HG03520 (cell line): Measurements from ENCODE around the gene WASHC1.
"Not testable (repeated sequence)": the region's sequence is repeated elsewhere in the genome, so short reads cannot be mapped to it uniquely, and the experiment has no call there.

ENCODE experiments used
- ATAC-seq: cut with Tn5 transposase; IDR thresholded peaks from one replicate; pipeline ENCODE4 v1.9.1; 2021; ENCODE audit warnings: mild to moderate bottlenecking, moderate library complexity; ENCODE audit not compliant: unreplicated experiment

Gene WASHC1

DNA sequence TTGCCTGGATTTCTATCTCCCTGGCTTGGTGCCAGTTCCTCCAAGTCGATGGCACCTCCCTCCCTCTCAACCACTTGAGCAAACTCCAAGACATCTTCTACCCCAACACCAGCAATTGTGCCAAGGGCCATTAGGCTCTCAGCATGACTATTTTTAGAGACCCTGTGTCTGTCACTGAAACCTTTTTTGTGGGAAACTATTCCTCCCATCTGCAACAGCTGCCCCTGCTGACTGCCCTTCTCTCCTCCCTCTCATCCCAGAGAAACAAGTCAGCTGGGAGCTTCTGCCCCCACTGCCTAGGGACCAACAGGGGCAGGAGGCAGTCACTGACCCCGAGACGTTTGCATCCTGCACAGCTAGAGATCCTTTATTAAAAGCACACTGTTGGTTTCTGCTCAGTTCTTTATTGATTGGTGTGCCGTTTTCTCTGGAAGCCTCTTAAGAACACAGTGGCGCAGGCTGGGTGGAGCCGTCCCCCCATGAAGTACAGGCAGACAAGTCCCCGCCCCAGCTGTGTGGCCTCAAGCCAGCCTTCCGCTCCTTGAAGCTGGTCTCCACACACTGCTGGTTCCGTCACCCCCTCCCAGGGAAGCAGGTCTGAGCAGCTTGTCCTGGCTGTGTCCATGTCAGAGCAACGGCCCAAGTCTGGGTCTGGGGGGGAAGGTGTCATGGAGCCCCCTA lies 15.0 kb downstream of the WASHC1 start:
- ATAC-seq: not testable (repeated sequence)

DNA sequence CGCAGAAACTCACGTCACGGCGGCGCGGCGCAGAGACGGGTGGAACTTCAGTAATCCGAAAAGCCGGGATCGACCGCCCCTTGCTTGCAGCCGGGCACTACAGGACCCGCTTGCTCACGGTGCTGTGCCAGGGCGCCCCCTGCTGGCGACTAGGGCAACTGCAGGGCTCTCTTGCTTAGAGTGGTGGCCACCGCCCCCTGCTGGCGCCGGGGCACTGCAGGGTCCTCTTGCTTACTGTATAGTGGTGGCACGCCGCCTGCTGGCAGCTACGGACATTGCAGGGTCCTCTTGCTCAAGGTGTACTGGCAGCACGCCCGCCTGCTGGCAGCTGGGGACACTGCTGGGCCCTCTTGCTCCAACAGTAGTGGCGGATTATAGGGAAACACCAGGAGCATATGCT lies 18.1 kb downstream of the WASHC1 start:
- ATAC-seq: not testable (repeated sequence)

DNA sequence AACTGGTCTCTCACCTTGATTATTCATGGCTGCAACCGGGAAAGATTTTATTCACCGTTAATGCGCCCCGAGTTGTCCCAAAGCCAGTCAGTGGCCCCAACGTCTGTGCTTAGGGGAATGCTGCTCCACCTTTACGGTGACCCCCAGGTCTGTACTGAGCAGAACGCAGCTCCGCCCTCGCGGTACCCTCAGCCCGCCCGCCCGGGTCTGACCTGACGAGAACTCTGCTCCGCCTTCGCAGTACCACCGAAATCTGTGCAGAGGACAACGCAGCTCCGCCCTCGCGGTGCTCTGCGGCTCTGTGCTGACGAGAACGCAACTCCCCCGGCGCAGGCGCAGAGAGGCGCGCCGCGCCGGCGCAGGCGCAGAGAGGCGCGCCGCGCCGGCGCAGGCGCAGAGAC lies 18.6 kb downstream of the WASHC1 start:
- not testable (repeated sequence) for ATAC-seq

DNA sequence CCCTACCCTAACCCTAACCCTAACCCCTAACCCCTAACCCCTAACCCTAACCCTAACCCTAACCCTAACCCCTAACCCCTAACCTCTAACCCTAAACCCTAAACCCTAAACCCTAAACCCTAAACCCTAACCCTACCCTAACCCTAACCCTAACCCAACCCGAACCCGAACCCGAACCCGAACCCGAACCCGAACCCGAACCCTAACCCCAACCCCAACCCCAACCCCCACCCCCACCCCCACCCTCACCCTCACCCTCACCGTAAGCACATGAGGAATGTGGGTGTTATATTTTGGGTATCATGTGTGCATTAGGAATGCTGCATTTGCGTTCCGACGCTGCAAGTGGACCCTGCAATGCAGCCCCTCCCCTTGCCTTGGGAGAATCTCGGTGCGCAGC lies 19.0 kb downstream of the WASHC1 start:
- ATAC-seq: not testable (repeated sequence)
